Type B pancreatic cell (in vitro differentiated cells): ENCODE data around the gene PRDM1. TPM values are rescaled to one million over a fixed set of nuclear protein-coding genes. Genes with fewer than 3 reads are reported as not detected.
A peak's percentile ranks its signal among the peaks of the same experiment; 100 is the strongest.

ENCODE experiments used
- DNase-seq: peaks from one replicate; pipeline ENCODE4 v3.0.0; 2021; ENCODE audit warnings: mixed read lengths; ENCODE audit not compliant: unreplicated experiment; ENCODE audit errors: extremely low spot score
- H3K27ac Mint-ChIP-seq: 2 replicates; pipeline ENCODE4 v1.8.0; 2021; ENCODE audit warnings: mild to moderate bottlenecking, mixed read lengths
- H3K27me3 Mint-ChIP-seq: 2 replicates; pipeline ENCODE4 v1.8.0; 2021; ENCODE audit warnings: mixed read lengths
- H3K36me3 Mint-ChIP-seq: 2 replicates; pipeline ENCODE4 v1.8.0; 2021; ENCODE audit warnings: mixed read lengths
- H3K4me1 Mint-ChIP-seq: one replicate; pipeline ENCODE4 v1.8.0; 2021; ENCODE audit warnings: mixed read lengths; ENCODE audit not compliant: unreplicated experiment
- H3K4me3 Mint-ChIP-seq: 2 replicates; pipeline ENCODE4 v1.8.0; 2021; ENCODE audit warnings: mild to moderate bottlenecking, mixed read lengths
- H3K9me3 Mint-ChIP-seq: 2 replicates; pipeline ENCODE4 v1.8.0; 2021; ENCODE audit warnings: mixed read lengths
- total RNA-seq: library from RNA; stranded (reverse); gene quantifications from 2 replicates; pipeline ENCODE4 v1.2.1, GENCODE V29; 2021; ENCODE audit warnings: low replicate concordance
- TF ChIP-seq, protein P1 (sequence below): fragments of 200-600 bp; sonication (generic); conservative IDR thresholded peaks from 2 replicates; pipeline ENCODE4 v1.5.0; 2021; ENCODE audit warnings: antibody characterized with exemption, mild to moderate bottlenecking

PRDM1 gene
- total RNA-seq, 1 donor from 2014 or later: 15.5 TPM

DNA sequence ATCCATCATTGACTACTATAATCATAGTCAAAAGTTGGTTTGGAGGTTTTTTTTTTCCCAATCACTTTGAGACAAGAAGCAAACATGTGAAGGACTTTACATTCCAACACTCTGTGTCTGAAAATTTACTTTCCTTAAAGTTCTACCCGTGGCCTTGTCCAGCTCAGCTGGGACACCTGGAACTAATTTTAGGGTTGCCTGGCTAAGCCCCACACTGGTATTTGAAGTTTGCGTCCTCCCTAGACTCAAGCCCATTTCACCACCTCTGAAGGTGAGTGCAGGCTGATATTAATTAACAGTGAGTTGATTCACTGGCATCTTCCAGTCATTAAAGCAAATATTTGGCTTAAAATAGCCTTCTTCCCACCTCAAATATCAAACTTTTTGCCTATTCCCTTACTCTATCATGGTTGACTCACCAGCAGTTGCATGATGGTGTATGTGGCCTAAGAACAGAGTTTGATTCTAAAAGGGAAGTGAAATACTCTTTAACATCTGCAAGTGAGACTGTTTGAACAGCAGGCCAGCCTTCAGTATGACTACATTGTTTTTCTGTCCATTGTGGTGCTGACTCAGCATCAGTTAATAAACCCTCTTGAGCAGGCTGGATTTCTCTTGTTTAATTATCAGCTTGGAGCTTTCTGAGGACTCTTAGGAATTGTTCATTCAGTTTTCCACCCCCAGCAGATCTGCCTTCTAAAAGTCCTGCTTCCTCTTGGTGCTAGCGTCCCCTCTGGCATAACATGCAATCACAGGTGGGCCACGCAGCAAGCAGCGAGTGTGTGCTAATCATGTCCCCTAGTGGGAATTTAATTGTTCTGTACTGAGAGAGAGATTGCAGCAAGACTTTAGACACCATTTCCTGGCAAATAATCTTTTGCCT is 1.8 kb upstream of the PRDM1 start:
- H3K4me3 Mint-ChIP-seq: peak overlapping the region; percentile 58
- H3K9me3 Mint-ChIP-seq: no peaks in the 10 kb centered on the region
- H3K4me1 Mint-ChIP-seq: peaks cover 44% of the 10 kb centered on the region
- H3K27me3 Mint-ChIP-seq: peaks cover 50% of the 10 kb centered on the region
- peak overlapping the region; percentile 89 for H3K27ac Mint-ChIP-seq
- no peaks in the 10 kb centered on the region for H3K36me3 Mint-ChIP-seq
- DNase-seq: no peak
- TF ChIP-seq, protein P1, sequence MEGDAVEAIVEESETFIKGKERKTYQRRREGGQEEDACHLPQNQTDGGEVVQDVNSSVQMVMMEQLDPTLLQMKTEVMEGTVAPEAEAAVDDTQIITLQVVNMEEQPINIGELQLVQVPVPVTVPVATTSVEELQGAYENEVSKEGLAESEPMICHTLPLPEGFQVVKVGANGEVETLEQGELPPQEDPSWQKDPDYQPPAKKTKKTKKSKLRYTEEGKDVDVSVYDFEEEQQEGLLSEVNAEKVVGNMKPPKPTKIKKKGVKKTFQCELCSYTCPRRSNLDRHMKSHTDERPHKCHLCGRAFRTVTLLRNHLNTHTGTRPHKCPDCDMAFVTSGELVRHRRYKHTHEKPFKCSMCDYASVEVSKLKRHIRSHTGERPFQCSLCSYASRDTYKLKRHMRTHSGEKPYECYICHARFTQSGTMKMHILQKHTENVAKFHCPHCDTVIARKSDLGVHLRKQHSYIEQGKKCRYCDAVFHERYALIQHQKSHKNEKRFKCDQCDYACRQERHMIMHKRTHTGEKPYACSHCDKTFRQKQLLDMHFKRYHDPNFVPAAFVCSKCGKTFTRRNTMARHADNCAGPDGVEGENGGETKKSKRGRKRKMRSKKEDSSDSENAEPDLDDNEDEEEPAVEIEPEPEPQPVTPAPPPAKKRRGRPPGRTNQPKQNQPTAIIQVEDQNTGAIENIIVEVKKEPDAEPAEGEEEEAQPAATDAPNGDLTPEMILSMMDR: peak; percentile 69

DNA sequence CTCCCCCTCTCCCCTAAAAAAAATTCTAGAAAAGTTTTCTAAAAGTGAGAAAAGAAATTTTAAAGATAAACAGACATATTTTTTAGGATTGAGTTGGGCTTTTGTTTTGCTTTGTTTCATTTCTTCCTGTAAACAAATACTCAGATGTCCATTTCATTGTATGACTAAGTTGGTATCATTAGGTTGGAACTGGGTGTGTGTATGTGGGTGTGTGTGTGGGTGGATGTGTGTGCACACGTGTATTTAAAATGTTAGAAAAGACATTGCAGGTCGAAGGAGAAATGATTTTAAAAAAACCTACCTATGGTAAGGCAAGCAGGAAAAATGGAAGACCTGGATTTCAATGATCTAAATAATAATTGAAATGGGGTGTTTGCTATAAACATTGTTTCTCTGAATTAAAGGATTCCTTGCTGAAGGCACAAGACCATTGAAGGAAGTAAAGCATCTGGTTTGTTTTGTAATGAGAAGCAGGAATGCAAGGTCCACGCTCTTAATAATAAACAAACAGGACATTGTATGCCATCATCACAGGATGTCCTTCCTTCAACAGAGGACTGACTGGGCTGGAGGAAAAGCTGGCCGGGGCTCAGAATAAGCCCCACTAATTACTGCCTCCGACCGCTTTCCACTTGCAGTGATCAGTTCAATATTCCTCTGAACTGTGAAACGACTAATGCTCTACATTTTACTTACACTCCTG is 996 bp upstream of the PRDM1 start:
- Mint-ChIP-seq H3K27me3 (peaks cover 46% of the 10 kb centered on the region), H3K36me3 (no peaks in the 10 kb centered on the region), H3K27ac (peak overlapping the region; percentile 89), H3K4me1 (peaks cover 52% of the 10 kb centered on the region), H3K9me3 (no peaks in the 10 kb centered on the region), H3K4me3 (peak overlapping the region; percentile 96)
- TF ChIP-seq, protein P1: peak; percentile 6
- no peak for DNase-seq

DNA sequence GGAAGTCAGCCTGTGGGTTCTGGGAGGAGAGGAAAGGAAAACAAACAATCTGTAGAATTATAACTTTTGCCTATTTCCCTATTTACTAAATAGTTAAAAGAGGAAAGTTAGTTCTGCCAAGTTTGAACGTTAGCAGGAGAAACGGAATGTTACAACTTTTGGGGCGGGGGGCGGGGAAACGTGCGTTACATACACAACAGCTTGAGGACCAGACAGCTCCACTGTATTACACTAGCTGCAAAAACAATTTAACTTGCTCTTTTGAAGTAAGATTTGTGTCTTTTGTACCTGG is 498 bp upstream of the PRDM1 start:
- H3K36me3 Mint-ChIP-seq: no peaks in the 10 kb centered on the region

GRCh38 chr6:106086814-106087175 is 659 bp downstream of the PRDM1 start:
- no peaks in the 10 kb centered on the region for H3K36me3 Mint-ChIP-seq
- TF ChIP-seq, protein P1: no peak
- H3K4me1 Mint-ChIP-seq: peaks cover 57% of the 10 kb centered on the region
- H3K27ac Mint-ChIP-seq: no peak overlapping the region
- H3K9me3 Mint-ChIP-seq: no peaks in the 10 kb centered on the region
- no peak for DNase-seq
- peak overlapping the region; percentile 96 for H3K4me3 Mint-ChIP-seq
- H3K27me3 Mint-ChIP-seq: peaks cover 36% of the 10 kb centered on the region

More for the DNA sequence above, 498 bp upstream of the PRDM1 start:
- peaks cover 43% of the 10 kb centered on the region for H3K27me3 Mint-ChIP-seq
- TF ChIP-seq, protein P1: no peak
- DNase-seq: no peak
- peaks cover 57% of the 10 kb centered on the region for H3K4me1 Mint-ChIP-seq
- H3K27ac Mint-ChIP-seq: peak overlapping the region; percentile 89
- peak overlapping the region; percentile 96 for H3K4me3 Mint-ChIP-seq
- no peaks in the 10 kb centered on the region for H3K9me3 Mint-ChIP-seq

DNA sequence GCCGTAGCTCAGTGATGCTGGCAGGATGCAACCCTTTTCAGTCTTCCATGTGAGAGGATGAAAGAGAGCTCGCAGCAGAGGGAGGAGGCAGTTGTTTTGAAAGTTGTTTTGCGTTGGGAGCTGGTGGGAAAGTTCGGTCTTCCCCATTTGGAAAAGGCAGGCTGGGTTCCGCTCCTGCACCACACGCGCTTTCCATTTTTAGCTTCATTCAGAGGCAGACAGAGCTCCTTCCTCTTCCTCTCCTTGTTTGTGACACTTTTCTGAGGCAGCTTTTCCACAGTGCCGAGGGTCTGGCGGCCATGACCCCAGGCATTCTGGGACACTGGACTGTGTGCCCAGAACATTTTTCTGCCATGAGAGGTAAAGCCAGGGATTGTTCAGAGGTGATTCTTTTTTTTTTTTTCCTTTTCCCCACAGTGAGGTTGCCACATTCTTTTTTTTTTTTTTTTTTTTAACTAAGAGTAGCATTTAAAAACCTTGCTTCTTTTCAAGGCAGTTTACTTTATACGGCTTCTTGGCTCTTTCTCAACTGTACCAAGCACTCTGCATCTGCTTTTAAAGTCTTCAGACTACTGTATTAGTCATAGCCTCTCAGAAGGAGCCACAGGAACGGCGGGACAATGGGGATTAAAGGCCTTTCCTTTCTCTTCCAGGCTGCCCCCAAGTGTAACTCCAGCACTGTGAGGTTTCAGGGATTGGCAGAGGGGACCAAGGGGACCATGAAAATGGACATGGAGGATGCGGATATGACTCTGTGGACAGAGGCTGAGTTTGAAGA is 1.6 kb downstream of the PRDM1 start:
- Mint-ChIP-seq H3K4me1 (peaks cover 54% of the 10 kb centered on the region), H3K27me3 (peaks cover 31% of the 10 kb centered on the region), H3K27ac (peak overlapping the region; percentile 73), H3K9me3 (no peaks in the 10 kb centered on the region), H3K4me3 (peak overlapping the region; percentile 96), H3K36me3 (no peaks in the 10 kb centered on the region)
- DNase-seq: no peak
- TF ChIP-seq, protein P1: no peak
